ENCODE results near the gene CHD9. TPM values are rescaled to one million over a fixed set of nuclear protein-coding genes. Genes with fewer than 3 reads are reported as not detected.

CHD9 gene
- total RNA-seq, 4 donors from 2014 or later, result 24.5 to 84.0 (median 48.2) TPM

GRCh38 chr16:53187775-53188174 lies 133.0 kb downstream of the CHD9 start:
- TF ChIP-seq POLR2A (IDR thresholded peaks at IDR 0.05), result no peak
- no peak for TF ChIP-seq CTCF (IDR thresholded peaks at IDR 0.05 in 4 of 5, conservative IDR thresholded peaks at IDR 0.05 in 1 of 5)
- intact Hi-C loops (cut with DNase I; ENCODE audit: low total_unique reads), result no loop called here
- H3K4me1 ChIP-seq, result peaks cover 7 to 12% of the 10 kb centered on the region in 2 donors
- no peak for DNase-seq
- in situ Hi-C loops (cut with MboI; ENCODE audit: low sequenced_read_pairs in 4 of 4), result no loop called here
- H3K36me3 ChIP-seq, result peaks cover 0 to 15% of the 10 kb centered on the region in 2 donors
- H3K27ac ChIP-seq, result no peak overlapping the region
- no peaks in the 10 kb centered on the region for H3K27me3 ChIP-seq
- no peaks in the 10 kb centered on the region for H3K9me3 ChIP-seq
- no peak for ATAC-seq
- H3K4me3 ChIP-seq, result no peak overlapping the region

- H3K27me3 ChIP-seq, result no peaks in the 10 kb centered on the region
- TF ChIP-seq POLR2A (IDR thresholded peaks at IDR 0.05) (no peak), CTCF (IDR thresholded peaks at IDR 0.05 in 4 of 5, conservative IDR thresholded peaks at IDR 0.05 in 1 of 5) (no peak)
- H3K4me1 ChIP-seq, result peaks cover 7 to 12% of the 10 kb centered on the region in 2 donors
Measured at GRCh38 chr16:53191413-53191812, 136.6 kb downstream of the CHD9 start.

GRCh38 chr16:53198933-53199332 lies 144.1 kb downstream of the CHD9 start:
- Histone ChIP-seq H3K36me3 (no peaks in the 10 kb centered on the region), H3K27ac (no peak overlapping the region), H3K4me3 (no peak overlapping the region), H3K27me3 (no peaks in the 10 kb centered on the region), H3K9me3 (no peaks in the 10 kb centered on the region), H3K4me1 (peaks cover 12 to 13% of the 10 kb centered on the region in 2 donors)
- DNase-seq (no peak), ATAC-seq (no peak)
- TF ChIP-seq CTCF (IDR thresholded peaks at IDR 0.05 in 4 of 5, conservative IDR thresholded peaks at IDR 0.05 in 1 of 5) (no peak), POLR2A (IDR thresholded peaks at IDR 0.05) (no peak)
- intact Hi-C loops (cut with DNase I; ENCODE audit: low total_unique reads) (no loop called here), in situ Hi-C loops (cut with MboI; ENCODE audit: low sequenced_read_pairs in 4 of 4) (no loop called here)

More at GRCh38 chr16:53191413-53191812, 136.6 kb downstream of the CHD9 start:
- Histone ChIP-seq H3K27ac (no peak overlapping the region), H3K36me3 (peaks cover 0 to 4% of the 10 kb centered on the region in 2 donors), H3K9me3 (no peaks in the 10 kb centered on the region), H3K4me3 (no peak overlapping the region)
- ATAC-seq (no peak), DNase-seq (no peak)
- intact Hi-C loops (cut with DNase I; ENCODE audit: low total_unique reads) (no loop called here), in situ Hi-C loops (cut with MboI; ENCODE audit: low sequenced_read_pairs in 4 of 4) (no loop called here)

GRCh38 chr16:53201900-53202299 lies 147.1 kb downstream of the CHD9 start:
- intact Hi-C loops (cut with DNase I; ENCODE audit: low total_unique reads) (loop anchor here (5.0 kb wide), 1 partner anchor 35 kb away; no protein-coding TSS in a partner anchor), in situ Hi-C loops (cut with MboI; ENCODE audit: low sequenced_read_pairs in 4 of 4) (loop anchor here in 1 of 4 donors (10.0 kb wide), 1 partner anchor 147 kb away; the partner anchor contains the start of genes CHD9 and CHD9NB)
- no peak overlapping the region for H3K27ac ChIP-seq
- peaks cover 23 to 28% of the 10 kb centered on the region in 2 donors for H3K4me1 ChIP-seq
- DNase-seq, result no peak
- H3K36me3 ChIP-seq, result no peaks in the 10 kb centered on the region
- no peak overlapping the region for H3K4me3 ChIP-seq
- no peak for TF ChIP-seq CTCF (IDR thresholded peaks at IDR 0.05 in 4 of 5, conservative IDR thresholded peaks at IDR 0.05 in 1 of 5)
- no peak for ATAC-seq
- H3K9me3 ChIP-seq, result no peaks in the 10 kb centered on the region
- no peaks in the 10 kb centered on the region for H3K27me3 ChIP-seq

- no peak for ATAC-seq
- no peaks in the 10 kb centered on the region for H3K36me3 ChIP-seq
- no peak overlapping the region for H3K27ac ChIP-seq
- TF ChIP-seq POLR2A (IDR thresholded peaks at IDR 0.05) (no peak), CTCF (IDR thresholded peaks at IDR 0.05 in 4 of 5, conservative IDR thresholded peaks at IDR 0.05 in 1 of 5) (no peak)
- peaks cover 28 to 33% of the 10 kb centered on the region in 2 donors for H3K4me1 ChIP-seq
- in situ Hi-C loops (cut with MboI; ENCODE audit: low sequenced_read_pairs in 4 of 4), result loop anchor here in 1 of 4 donors (10.0 kb wide), 1 partner anchor 148 kb away; the partner anchor contains the start of genes CHD9 and CHD9NB
- no peaks in the 10 kb centered on the region for H3K27me3 ChIP-seq
- H3K9me3 ChIP-seq, result no peaks in the 10 kb centered on the region
- DNase-seq, result no peak
- intact Hi-C loops (cut with DNase I; ENCODE audit: low total_unique reads), result loop anchor here (5.0 kb wide), 1 partner anchor 35 kb away; no protein-coding TSS in a partner anchor
- H3K4me3 ChIP-seq, result no peak overlapping the region
Measured at GRCh38 chr16:53202398-53202797, 147.6 kb downstream of the CHD9 start.

Data from gastrocnemius medialis (tissue), 4 donors.